ENCODE measurements around the gene CHCHD3.

- TF ChIP-seq EHF (CRISPR knock-in tag; IDR thresholded peaks at IDR 0.05) (no peak), SREBF2 (IDR thresholded peaks at IDR 0.05) (no peak), CTCF (IDR thresholded peaks at IDR 0.05) (no peak)
- TF ChIP-seq, protein P1, sequence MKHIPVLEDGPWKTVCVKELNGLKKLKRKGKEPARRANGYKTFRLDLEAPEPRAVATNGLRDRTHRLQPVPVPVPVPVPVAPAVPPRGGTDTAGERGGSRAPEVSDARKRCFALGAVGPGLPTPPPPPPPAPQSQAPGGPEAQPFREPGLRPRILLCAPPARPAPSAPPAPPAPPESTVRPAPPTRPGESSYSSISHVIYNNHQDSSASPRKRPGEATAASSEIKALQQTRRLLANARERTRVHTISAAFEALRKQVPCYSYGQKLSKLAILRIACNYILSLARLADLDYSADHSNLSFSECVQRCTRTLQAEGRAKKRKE (CRISPR knock-in tag; IDR thresholded peaks at IDR 0.05; ENCODE audit: low read depth) = no peak
Measured at GRCh38 chr7:132739271-132739955, 342.5 kb downstream of the CHCHD3 start.
